ENCODE data around the gene SCFD2. TPM values are rescaled to one million over a fixed set of nuclear protein-coding genes. Genes with fewer than 3 reads are reported as not detected.
"Not testable (repeated sequence)": the region's sequence is repeated elsewhere in the genome, so short reads cannot be mapped to it uniquely, and the experiment has no call there.

SCFD2 gene
- total RNA-seq, 1 donor from 2014 or later, result 11.9 TPM

- peaks cover 2% of the 10 kb centered on the region for H4K20me1 ChIP-seq (ENCODE audit: insufficient read depth, low read length)
- no peak overlapping the region for H3K4me3 ChIP-seq (ENCODE audit: insufficient read depth, low read depth, low read length)
- H3K27ac Mint-ChIP-seq (ENCODE audit: unreplicated experiment), result no peak overlapping the region
- H3K27ac ChIP-seq (ENCODE audit: low read depth, low read length), result no peak overlapping the region
- no peaks in the 10 kb centered on the region for H3K79me2 ChIP-seq (ENCODE audit: insufficient read depth, low read length)
- FAIRE-seq, result no peak
- no peak overlapping the region for H3K4me2 ChIP-seq (ENCODE audit: low read length)
- H3K36me3 Mint-ChIP-seq (ENCODE audit: low read depth, unreplicated experiment), result peaks cover 1% of the 10 kb centered on the region
- H3K4me3 Mint-ChIP-seq (ENCODE audit: unreplicated experiment), result no peak overlapping the region
- no peaks in the 10 kb centered on the region for H3K36me3 ChIP-seq (ENCODE audit: insufficient read depth, low read length)
- no peaks in the 10 kb centered on the region for H3K9me3 ChIP-seq (ENCODE audit: insufficient read depth, low read depth, low read length)
- no peaks in the 10 kb centered on the region for H3K27me3 ChIP-seq (ENCODE audit: insufficient read depth, low read length)
- H3K4me1 Mint-ChIP-seq (ENCODE audit: low read depth, unreplicated experiment), result no peaks in the 10 kb centered on the region
- TF ChIP-seq CTCF (IDR thresholded peaks at IDR 0.05; ENCODE audit: insufficient read depth, low read depth, low read length) (no peak), EZH2 (IDR thresholded peaks at IDR 0.05; ENCODE audit: insufficient read depth, low read length) (no peak)
- no peak overlapping the region for H2AFZ ChIP-seq (ENCODE audit: low read depth, low read length)
- no peak for DNase-seq (ENCODE audit: low read depth)
- no peaks in the 10 kb centered on the region for H3K4me1 ChIP-seq (ENCODE audit: insufficient read depth, low read length)
- H3K27me3 Mint-ChIP-seq (ENCODE audit: low read depth, unreplicated experiment), result no peaks in the 10 kb centered on the region
- no peak overlapping the region for H3K9ac ChIP-seq (ENCODE audit: low read length)
- no peaks in the 10 kb centered on the region for H3K9me3 Mint-ChIP-seq (ENCODE audit: unreplicated experiment)
Measured at GRCh38 chr4:53228036-53228435, 137.8 kb downstream of the SCFD2 start.

- H2AFZ ChIP-seq (ENCODE audit: low read depth, low read length), result no peak overlapping the region
- Mint-ChIP-seq H3K9me3 (ENCODE audit: unreplicated experiment) (no peaks in the 10 kb centered on the region), H3K27ac (ENCODE audit: unreplicated experiment) (no peak overlapping the region), H3K36me3 (ENCODE audit: low read depth, unreplicated experiment) (peaks cover 1% of the 10 kb centered on the region), H3K4me3 (ENCODE audit: unreplicated experiment) (no peak overlapping the region), H3K4me1 (ENCODE audit: low read depth, unreplicated experiment) (no peaks in the 10 kb centered on the region), H3K27me3 (ENCODE audit: low read depth, unreplicated experiment) (no peaks in the 10 kb centered on the region)
- no peaks in the 10 kb centered on the region for H3K36me3 ChIP-seq (ENCODE audit: insufficient read depth, low read length)
- no peak overlapping the region for H3K27ac ChIP-seq (ENCODE audit: low read depth, low read length)
- peaks cover 2% of the 10 kb centered on the region for H4K20me1 ChIP-seq (ENCODE audit: insufficient read depth, low read length)
- TF ChIP-seq CTCF (IDR thresholded peaks at IDR 0.05; ENCODE audit: insufficient read depth, low read depth, low read length), result no peak
- TF ChIP-seq EZH2 (IDR thresholded peaks at IDR 0.05; ENCODE audit: insufficient read depth, low read length), result no peak
- FAIRE-seq (no peak), DNase-seq (ENCODE audit: low read depth) (no peak)
- no peak overlapping the region for H3K4me2 ChIP-seq (ENCODE audit: low read length)
- H3K27me3 ChIP-seq (ENCODE audit: insufficient read depth, low read length), result no peaks in the 10 kb centered on the region
- no peaks in the 10 kb centered on the region for H3K9me3 ChIP-seq (ENCODE audit: insufficient read depth, low read depth, low read length)
- no peaks in the 10 kb centered on the region for H3K79me2 ChIP-seq (ENCODE audit: insufficient read depth, low read length)
- no peak overlapping the region for H3K4me3 ChIP-seq (ENCODE audit: insufficient read depth, low read depth, low read length)
- no peak overlapping the region for H3K9ac ChIP-seq (ENCODE audit: low read length)
- no peaks in the 10 kb centered on the region for H3K4me1 ChIP-seq (ENCODE audit: insufficient read depth, low read length)
Measured at GRCh38 chr4:53227451-53227850, 138.4 kb downstream of the SCFD2 start.

DNA sequence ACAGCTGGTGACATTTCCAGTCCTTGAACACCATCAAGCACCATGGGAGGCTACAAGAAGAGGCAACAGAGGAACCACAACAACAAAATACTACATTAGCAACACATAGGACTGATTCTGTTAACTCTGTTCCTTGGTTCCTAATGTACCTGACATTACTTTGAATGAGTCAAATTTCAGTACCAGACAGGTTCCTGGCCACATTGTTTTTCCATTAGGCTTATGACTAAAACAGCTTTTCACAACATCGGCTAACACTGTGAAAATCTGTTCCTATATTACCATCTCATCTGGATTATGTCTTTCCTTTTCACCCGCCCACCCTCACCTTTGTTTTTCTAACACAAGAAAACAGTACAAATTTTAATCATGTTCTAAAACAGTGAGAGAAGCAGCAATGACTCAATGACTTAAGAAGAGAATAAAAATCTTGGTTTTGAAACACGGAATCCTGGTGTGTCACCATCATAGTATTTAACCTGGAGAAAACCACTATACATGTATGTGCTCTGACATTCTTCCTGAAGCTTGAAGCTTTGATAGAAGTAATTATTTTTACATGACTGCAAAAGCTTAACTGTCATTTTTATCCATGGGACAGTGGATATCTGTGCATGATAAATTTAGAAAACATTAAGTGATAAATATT lies 143.9 kb downstream of the SCFD2 start:
- Mint-ChIP-seq H3K36me3 (ENCODE audit: low read depth, unreplicated experiment) (peaks cover 6% of the 10 kb centered on the region), H3K4me3 (ENCODE audit: unreplicated experiment) (no peak overlapping the region), H3K27ac (ENCODE audit: unreplicated experiment) (no peak overlapping the region), H3K9me3 (ENCODE audit: unreplicated experiment) (peaks cover 8% of the 10 kb centered on the region), H3K27me3 (ENCODE audit: low read depth, unreplicated experiment) (no peaks in the 10 kb centered on the region), H3K4me1 (ENCODE audit: low read depth, unreplicated experiment) (no peaks in the 10 kb centered on the region)
- H3K4me2 ChIP-seq (ENCODE audit: low read length), result no peak overlapping the region
- TF ChIP-seq EZH2 (IDR thresholded peaks at IDR 0.05; ENCODE audit: insufficient read depth, low read length) (no peak), CTCF (IDR thresholded peaks at IDR 0.05; ENCODE audit: insufficient read depth, low read depth, low read length) (no peak)
- peaks cover 2% of the 10 kb centered on the region for H4K20me1 ChIP-seq (ENCODE audit: insufficient read depth, low read length)
- DNase-seq (ENCODE audit: low read depth), result no peak
- H3K27me3 ChIP-seq (ENCODE audit: insufficient read depth, low read length), result no peaks in the 10 kb centered on the region
- no peaks in the 10 kb centered on the region for H3K4me1 ChIP-seq (ENCODE audit: insufficient read depth, low read length)
- FAIRE-seq, result no peak
- no peak overlapping the region for H3K9ac ChIP-seq (ENCODE audit: low read length)
- no peak overlapping the region for H3K4me3 ChIP-seq (ENCODE audit: insufficient read depth, low read depth, low read length)
- no peaks in the 10 kb centered on the region for H3K79me2 ChIP-seq (ENCODE audit: insufficient read depth, low read length)
- H3K27ac ChIP-seq (ENCODE audit: low read depth, low read length), result no peak overlapping the region
- no peaks in the 10 kb centered on the region for H3K9me3 ChIP-seq (ENCODE audit: insufficient read depth, low read depth, low read length)
- no peak overlapping the region for H2AFZ ChIP-seq (ENCODE audit: low read depth, low read length)
- no peaks in the 10 kb centered on the region for H3K36me3 ChIP-seq (ENCODE audit: insufficient read depth, low read length)

GRCh38 chr4:53219148-53219547 lies 146.7 kb downstream of the SCFD2 start:
- H3K9ac ChIP-seq (ENCODE audit: low read length); H3K4me3 ChIP-seq (ENCODE audit: insufficient read depth, low read depth, low read length); H2AFZ ChIP-seq (ENCODE audit: low read depth, low read length); H3K79me2 ChIP-seq (ENCODE audit: insufficient read depth, low read length); H3K9me3 ChIP-seq (ENCODE audit: insufficient read depth, low read depth, low read length); H3K27ac ChIP-seq (ENCODE audit: low read depth, low read length); H3K36me3 ChIP-seq (ENCODE audit: insufficient read depth, low read length); H3K27me3 ChIP-seq (ENCODE audit: insufficient read depth, low read length); H3K4me1 ChIP-seq (ENCODE audit: insufficient read depth, low read length); H3K4me3 Mint-ChIP-seq (ENCODE audit: unreplicated experiment); DNase-seq (ENCODE audit: low read depth); H3K4me1 Mint-ChIP-seq (ENCODE audit: low read depth, unreplicated experiment); H3K9me3 Mint-ChIP-seq (ENCODE audit: unreplicated experiment); H4K20me1 ChIP-seq (ENCODE audit: insufficient read depth, low read length); H3K4me2 ChIP-seq (ENCODE audit: low read length); H3K27me3 Mint-ChIP-seq (ENCODE audit: low read depth, unreplicated experiment); H3K36me3 Mint-ChIP-seq (ENCODE audit: low read depth, unreplicated experiment); FAIRE-seq; H3K27ac Mint-ChIP-seq (ENCODE audit: unreplicated experiment): not testable (repeated sequence)

All from astrocyte (in vitro differentiated cells and primary cell).